Measurements from ENCODE around the gene ZMYM1.

- TF ChIP-seq POLR2AphosphoS5 (IDR thresholded peaks at IDR 0.05) (no peak), POLR2A (IDR thresholded peaks at IDR 0.05) (no peak), CTCF (IDR thresholded peaks at IDR 0.05) (no peak), EP300 (IDR thresholded peaks at IDR 0.05) (no peak)
Observed at GRCh38 chr1:35036621-35037020, 42.6 kb upstream of the ZMYM1 start.

All from gastroesophageal sphincter (tissue), 3 donors.